Measurements from ENCODE around the gene MCIDAS.

MCIDAS gene

DNA sequence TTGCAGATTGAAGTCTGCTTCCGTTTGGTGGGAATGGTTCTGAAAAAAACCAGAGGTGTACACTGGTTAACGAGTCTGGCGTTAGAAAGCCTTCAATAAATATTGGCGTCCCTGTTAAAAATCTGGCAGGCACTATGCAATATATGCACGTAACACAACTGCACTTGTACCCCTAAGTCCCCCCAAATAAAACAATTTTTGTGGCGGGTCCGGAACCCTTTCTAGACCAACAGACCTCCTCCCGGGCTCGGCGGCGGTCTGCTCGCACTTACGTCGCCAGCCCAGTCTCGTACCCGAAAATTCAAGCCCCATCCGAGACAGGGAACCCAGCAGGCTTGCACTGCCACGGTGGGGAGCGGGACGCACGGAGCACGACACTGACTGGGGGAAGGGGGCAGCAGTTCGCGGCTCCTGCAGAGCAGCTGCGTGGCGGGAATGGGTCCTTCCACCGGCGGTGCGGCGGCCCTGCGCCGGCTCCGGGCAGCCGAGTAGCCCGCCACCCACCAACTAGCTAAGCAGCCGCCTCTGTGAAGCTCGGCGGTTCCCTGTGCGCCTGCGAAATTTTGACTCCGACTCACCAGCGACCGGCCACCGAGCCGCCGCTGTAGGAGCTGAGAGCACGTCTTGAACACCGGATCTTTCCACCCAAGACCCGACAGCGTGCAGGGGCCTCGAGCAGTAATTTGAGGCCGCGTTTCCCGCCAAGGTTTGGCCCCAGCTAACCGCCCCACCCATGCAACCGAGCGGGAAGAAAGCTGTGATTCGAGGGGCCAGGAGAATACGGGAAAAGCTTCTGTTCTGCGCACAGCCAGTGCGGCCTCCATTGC lies 3.9 kb downstream of the MCIDAS start:
- DNase-seq (ENCODE audit: low read depth in 4 of 4, low spot score in 1 of 4): no peak

DNA sequence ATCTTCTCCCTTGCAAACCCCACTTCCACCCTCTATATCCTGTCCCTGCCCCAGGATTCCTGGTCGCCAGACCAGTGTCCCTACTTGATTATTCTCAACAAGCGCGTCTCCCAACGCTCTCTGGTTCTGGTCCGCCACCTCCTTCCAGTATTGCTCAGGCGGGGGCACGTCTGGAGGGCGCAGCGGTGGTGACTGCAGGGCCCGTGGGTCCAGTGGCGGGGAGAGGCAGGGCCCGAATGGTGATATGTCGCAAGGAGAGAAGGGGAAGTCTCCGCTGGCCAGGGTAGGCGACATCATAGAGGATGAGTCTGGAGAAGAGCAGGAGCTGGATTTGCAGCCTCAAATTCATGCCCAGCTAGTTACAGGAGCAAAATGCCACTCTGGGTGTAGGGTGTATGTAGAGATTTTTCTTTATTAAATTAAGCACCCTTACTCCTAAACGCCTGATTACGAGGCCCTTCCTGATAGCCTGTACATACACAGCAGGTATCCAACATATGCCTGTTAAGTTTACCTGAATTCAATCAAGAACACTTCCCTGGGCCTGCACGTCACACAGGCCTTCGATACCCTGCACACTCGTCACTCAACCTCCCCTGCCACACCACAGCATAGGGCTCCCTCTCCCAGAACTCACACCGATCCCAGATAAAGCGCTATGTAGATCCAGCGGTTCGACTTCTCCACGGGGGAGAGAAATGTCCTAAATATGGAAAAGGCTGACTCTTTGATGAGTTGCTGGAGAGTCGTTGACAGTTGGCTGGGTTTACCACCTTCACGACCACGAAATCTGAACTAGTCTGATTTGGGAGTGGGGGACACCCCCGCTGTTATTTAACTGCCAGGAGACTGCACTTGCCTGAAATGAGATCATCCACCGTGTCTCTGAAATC lies 4.8 kb downstream of the MCIDAS start:
- DNase-seq (ENCODE audit: low read depth in 4 of 4, low spot score in 1 of 4): no peak

DNA sequence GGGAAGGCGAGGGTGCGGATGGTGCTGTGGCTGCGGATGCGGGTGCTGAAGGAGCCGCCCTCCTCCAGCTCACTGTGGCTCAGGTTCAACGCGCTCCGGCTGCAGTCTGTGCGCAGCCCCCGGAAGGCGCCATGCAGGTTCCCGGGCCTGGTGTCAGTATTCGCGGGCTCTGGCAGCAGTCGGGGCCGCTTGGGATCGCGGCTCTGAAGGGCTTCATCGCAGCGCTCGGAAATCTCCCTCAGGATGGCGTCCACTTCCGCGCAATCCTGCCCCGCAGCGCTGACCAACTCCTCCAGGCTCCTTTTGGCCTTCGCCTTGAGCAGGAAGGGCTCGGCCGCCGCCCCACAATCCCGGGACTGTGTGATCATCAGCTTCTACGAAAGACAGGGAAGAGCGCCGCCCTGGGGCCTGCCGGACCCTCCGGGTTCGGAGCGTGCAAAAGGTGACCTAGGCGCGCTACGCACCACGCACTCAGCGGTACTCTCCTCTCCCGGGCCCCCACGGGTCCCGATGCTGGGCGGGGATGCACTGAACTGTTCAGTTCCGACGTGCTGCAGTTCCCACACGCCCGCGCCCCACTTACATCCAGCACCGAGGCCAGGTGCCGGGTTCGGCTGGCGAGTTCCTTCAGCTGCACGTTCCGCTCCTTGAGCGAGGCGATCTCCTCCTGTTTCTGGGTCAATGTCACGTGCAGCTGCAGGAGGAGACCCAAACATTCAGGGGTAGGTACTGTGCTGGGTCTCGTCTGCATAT lies 6.5 kb downstream of the MCIDAS start:
- no peak for DNase-seq (ENCODE audit: low read depth in 4 of 4, low spot score in 1 of 4)

DNA sequence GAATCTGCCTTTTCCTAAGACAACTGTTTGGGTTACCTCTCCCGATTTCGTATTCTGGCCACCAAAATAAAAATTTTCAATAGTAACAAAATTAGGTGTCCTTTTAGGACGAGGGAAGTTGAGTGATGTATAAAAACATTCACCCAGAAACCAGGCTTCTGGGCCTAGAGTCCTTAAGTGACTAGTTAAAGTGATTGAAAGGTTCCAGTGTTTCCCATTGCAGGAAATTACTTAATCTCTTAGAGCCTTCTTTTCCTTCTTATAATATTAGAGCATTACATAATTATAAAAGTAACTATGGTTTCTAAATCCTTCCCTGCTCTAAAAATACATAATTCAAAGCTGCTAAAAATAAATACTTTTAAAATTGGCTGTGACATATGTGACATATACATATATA lies 7.3 kb downstream of the MCIDAS start:
- DNase-seq (ENCODE audit: low read depth in 4 of 4, low spot score in 1 of 4): no peak

DNA sequence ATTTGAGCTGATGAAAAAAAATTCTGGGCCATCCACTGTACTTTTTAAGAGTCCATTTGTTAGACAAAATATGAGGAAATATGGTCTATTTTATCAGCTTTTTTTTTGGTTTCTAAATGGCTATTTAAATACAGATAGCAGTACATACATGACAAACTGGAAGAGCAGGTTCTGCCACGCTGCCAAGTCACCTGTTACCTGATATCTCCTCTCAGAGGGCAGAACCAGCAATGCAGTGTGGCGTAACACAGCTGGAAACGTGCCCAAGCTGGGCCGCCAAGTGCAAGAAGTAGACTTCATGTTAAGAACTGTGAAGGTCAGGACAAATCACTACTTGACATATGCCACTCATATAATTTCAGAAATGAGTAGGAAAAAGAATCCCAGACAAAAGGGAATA lies 8.1 kb downstream of the MCIDAS start:
- DNase-seq (ENCODE audit: low read depth in 4 of 4, low spot score in 1 of 4): no peak

DNA sequence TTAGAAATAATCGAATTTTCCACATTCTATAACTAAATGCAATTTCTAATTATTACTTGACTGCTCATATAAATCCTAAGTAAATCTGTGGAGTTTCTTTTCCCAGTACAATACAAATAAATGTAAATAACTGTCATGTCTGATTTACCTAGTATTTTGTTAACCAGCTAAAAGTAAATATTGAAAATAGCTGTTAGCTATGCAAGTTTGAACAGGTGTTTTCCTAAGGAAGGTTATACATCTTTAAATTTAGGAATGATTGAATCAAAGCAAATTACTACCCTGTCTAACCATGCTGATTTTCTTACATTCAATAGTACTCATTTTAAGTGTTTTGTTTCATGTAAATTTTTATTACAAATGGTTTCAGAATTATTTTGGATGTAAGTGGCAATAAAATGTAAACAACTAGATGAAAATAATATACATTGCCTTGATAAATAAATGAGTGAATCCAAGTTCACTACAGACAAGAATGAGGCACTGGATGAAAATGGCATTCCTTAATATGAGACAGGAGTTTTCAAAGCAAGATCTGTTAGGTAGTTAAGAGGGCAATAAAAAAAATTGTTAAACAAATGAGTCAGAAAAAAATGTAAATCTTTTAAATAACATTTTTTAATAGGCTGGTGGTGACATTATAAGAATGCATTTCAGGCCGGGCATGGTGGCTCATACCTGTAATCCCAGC lies 15.8 kb downstream of the MCIDAS start:
- no peak for DNase-seq (ENCODE audit: low read depth in 4 of 4, low spot score in 1 of 4)

DNA sequence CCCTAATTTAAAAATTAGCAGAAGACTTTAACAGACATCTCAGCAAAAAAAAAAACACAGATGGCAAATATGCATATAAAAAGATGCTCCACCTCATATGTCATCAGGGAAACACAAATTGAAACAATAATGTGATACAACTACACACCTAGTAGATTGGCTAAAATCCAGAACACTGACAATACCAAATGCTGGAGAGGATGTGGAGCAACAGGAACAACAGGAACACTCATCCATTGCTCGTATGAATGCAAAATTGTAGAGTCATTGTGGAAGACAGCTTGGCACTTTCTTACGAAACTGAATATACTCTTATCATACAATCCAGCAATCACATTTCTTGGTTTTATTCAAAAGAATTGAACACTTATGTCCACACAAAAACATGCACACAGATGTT lies 22.1 kb downstream of the MCIDAS start:
- no peak for DNase-seq (ENCODE audit: low read depth in 4 of 4, low spot score in 1 of 4)

DNA sequence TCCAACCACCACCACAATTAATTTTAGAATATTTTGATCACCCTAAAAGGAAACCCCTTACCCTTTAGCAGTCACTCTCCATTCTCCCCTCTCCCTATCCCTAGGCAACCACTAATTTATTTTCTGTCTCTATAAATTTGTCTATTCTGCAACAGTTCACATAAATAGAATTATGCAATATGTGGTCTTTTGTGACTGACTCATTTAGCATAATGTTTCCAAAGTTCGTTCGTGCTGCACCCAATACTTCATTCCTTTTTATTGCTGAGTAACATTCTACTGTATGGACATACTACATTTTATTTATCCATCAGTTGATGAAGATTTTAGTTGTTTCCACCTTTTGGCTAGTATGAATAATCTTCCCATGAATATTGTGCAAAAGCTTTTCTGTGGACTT lies 36.0 kb downstream of the MCIDAS start:
- DNase-seq (ENCODE audit: low read depth in 4 of 4, low spot score in 1 of 4): no peak

DNA sequence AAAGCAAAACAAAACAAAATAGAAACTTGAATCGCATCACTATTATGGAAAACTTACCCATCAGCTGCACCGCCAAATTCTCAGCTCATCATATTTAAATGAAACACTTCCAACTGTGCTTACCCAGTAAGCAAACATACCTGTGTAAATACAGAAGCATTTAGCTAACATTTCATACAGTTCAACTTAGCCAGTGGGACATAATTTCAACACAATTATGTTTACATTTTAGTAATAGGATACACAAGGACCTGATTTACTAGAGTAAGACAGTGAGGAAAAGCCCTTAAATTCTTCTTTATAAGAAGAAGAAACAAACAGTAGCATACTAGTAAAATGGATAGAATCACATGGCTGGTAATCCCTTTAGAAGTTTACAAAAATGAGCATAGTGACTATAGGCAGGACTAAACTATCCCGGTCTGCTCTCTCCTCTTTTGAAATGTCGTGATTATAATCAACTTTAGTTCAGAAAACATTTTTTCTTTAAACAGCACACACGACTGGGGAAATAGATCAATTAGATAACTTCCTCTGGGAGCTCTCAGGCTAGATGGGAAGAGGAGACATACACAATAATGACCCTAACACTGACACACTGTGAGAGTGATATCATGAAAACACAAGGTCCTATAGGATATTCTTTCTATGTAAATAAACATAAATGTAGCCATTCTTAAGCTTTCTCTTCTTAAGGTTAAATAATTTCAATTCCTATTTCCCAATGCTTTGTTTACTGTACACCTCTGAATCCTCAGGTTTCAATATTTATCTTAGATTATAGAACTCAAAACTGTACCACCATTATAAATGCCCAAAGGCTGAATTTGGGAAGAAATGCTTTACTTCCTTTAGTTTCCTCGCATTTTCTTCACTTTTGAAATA lies 38.2 kb downstream of the MCIDAS start:
- no peak for DNase-seq (ENCODE audit: low read depth in 4 of 4, low spot score in 1 of 4)

DNA sequence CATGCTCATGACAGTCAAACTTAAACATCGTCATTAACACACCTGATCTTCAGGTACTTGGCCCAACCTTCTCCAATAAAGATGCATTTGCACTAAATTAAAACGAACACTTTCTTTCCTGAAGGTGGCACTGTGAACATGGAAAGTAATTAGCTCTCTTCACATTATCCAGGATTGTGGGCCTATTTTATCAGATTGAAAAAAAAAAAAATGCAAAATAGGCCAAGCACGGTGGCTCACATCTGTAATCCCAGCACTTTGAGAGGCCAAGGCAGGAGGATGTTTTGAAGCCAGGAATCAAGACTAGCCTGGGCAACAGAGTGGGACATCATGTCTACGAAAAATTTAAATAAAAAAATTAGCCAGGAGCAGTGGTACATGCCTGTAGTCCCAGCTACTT lies 39.7 kb downstream of the MCIDAS start:
- DNase-seq (ENCODE audit: low read depth in 4 of 4, low spot score in 1 of 4): no peak

DNA sequence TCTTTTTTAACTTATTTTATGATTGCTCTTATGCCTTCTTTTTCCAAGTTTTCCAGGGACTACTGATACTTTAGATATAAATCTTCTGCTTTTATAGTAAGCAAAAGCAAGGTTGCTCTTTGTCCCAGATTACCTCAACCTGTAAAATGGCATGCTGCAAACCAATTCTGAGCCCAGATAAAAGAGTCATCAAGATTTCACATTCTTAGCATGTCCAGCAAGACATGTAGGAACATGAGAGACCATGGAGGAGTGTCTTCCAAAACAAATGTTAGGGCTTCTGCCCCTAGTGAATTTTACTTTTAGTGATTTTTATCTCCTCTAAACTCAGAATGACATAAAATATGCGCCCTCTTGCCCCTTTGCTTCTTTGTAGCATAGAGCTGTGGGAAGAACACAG lies 47.1 kb downstream of the MCIDAS start:
- DNase-seq (ENCODE audit: low read depth in 4 of 4, low spot score in 1 of 4): no peak

DNA sequence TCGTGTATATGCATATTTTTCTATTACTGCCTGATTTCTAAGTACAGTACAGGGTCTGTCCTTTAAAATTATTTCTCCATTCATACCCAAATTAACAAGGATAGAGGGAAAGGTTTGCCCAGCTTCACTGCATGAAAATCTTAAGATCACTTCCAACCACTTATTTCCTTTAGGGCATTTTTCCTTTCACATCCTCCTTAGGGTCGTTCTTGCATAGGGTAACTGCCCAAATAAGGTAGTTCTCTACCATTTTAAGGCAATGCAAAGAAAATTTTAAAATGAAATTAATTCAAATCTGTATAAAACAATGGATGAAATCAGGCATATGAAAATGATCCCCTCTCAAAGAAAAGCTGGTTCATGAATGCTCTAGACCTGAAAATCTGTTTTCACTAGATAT lies 50.0 kb downstream of the MCIDAS start:
- DNase-seq (ENCODE audit: low read depth in 4 of 4, low spot score in 1 of 4): no peak

DNA sequence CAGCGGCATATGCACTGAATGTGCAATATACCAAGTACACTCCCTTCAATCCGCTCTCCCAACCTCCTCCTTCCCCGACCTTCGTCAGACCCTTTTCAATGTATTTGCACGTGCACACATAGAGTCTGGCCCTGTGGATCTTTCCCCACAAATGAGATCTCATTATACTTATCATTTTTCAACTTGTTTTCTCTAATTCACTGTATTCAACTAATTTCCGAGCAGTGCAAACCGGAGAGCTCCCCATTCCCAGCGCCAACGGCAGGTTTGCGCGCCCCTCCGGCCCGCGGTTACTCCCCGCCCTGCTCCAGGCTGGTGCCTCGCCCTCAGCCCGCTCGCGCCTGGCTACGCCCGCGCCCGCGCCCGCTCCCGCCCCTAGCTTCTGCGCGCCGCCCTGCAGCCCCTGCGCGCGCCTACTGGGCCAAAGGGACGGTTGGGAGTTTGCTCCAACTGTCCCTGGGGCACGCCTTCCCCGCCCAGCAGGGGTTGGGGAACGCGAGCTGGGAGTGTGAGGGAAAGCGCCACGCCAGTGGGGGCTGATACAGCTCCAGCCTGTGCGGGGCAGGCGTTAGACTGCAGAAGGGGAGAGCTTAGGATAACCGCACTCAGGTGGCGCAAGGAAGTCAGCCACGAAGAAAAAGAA lies 50.8 kb downstream of the MCIDAS start:
- DNase-seq (ENCODE audit: low read depth in 4 of 4, low spot score in 1 of 4): peak in 1 of 4 experiments; percentile 19

DNA sequence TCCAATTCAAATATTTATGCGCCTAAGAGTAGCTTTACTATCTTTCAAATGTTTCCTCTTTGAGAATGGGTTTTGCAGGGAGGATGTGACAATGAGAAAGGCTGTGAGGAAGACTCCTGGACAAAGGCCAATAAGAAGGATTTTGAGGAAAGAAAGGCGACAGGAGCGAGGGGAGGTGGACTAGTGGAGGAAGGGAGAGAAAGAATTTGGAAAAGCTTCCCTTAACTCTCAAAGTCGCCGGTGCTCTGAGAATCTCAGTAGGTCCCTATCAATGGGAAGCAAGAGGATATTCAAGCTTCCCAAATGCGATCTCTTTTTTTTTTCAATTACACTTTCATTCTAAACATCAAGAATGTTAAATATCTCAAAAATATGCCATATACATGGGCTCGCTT lies 51.3 kb downstream of the MCIDAS start:
- DNase-seq (ENCODE audit: low read depth in 4 of 4, low spot score in 1 of 4): no peak

DNA sequence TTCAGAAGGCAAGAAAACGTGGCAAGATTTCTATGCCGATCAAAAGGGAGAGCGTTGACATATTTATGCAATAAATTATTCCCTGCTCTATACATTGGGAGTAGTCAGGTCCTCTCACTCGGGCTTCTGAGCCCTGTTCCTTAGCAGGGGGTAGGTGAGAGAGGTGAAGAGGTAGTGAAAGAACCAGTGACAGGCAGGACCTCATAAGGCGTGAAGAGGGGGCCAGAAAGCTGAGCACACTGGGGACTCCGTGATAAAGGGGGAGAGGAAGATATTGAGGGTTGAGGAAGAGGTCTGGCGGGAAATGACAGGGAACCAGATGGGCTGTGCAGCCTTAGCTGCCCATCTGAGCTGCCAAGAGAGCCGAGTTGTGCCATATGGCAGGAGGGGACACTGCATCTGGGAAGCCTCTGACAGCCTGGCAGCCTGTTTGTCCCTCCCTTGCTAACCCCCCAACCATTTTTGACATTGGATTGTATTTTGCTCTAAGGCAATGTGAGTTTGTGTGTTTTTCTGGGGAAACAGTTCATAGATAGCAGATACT lies 53.4 kb downstream of the MCIDAS start:
- DNase-seq (ENCODE audit: low read depth in 4 of 4, low spot score in 1 of 4): no peak

DNA sequence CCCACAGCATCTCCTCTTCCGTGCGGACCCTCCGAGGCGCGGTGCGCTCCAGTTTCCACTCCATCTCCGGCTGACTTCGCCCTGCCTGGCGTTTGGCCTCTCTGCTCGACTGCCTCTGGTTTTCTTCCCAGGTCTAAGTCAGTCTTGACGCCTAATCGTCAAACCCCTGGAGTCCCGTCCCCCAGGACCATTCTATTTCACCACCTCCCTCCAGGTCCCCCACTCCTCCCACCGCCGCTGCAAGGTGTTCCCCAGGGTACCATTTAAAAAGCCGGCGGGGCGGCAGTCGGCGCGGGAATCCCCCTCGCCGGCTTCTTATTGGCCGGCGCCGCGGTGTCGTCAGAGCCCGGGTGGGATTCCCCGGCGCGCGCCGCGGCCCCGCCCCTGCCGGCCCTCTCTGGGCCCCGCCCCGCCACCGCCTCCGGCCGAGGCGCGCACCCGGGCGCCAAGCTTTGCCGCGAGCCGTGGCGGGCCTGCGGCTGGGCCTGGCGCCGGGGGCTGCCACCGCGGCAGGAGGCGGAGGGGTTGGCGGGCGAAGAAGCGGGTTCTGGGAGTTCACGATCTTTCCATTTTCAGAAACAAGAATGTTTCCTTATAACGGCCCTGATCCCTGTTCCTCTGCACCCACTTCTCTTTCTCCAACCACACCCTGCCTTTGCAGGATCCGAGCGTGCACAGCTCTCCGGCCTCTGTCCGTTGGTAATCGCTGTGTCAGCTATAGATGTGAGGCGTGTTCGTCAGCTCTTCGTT lies 54.0 kb downstream of the MCIDAS start, which contains the start of gene CDC20B:
Gene CDC20B (minus strand): TSS at position 241 of the 750 bp plus-strand sequence. CDS start 177 bp downstream, at position 64.
- peak; percentile 55 to 74 (median 58) for DNase-seq (ENCODE audit: low read depth in 4 of 4, low spot score in 1 of 4)

DNA sequence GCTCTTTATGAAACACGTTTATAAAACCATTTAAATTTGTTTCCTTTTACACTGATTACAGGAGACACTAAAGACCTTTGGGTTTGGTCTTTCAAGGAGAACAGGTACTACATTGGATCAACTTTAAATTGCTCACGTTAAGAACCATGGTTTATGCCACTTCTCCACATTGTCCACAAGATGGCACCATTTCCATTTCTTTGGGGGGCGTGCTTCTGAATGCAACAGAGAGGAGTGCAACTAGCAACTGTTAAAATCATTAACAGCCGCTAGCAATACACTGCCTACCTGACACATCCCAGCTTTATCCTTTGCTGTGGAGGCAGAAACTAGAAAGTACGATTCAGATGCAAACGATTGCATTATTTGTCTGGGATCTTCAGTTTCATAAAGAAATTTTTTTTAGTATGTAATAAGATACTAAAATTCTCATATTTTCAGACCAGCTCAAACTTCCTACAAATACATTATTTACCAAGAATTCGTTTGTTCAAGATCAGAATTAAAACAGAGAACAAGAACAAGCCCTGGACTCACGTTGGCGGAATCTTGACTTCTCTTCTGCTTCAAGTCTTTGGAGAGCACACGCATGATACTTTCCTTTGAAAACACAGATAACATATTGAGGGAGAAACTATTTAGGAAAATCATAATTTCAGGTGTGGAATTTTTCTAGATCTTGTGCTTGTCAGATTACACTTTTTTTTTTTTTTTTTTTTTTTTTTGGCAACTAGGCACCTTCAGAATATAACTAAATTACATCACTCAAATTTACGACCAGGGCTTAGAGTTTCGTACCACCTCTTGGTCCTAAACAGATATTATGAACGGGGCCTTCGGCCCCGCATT lies 54.8 kb downstream of the MCIDAS start:
- peak in 3 of 4 experiments; percentile 13 to 41 (median 29) for DNase-seq (ENCODE audit: low read depth in 4 of 4, low spot score in 1 of 4)
